OCI-LY3 (cell line): Measurements from ENCODE around the gene KRT36.

ENCODE experiments used
- H2AFZ ChIP-seq: fragments of 200-600, 300-600 bp; shearing (Covaris generic); 2 replicates; pipeline ENCODE4 v1.6.0; 2014; ENCODE audit warnings: antibody characterized with exemption, low read depth, low read length
- H3K27ac ChIP-seq: fragments of 200-600, 300-600 bp; sonication (generic); 2 replicates; pipeline ENCODE4 v1.5.1; 2014; ENCODE audit warnings: mild to moderate bottlenecking, low read length, moderate library complexity, mixed read lengths
- H3K27me3 ChIP-seq: fragments of 200-600, 300-600 bp; sonication (generic); 2 replicates; pipeline ENCODE4 v1.6.1; 2014; ENCODE audit warnings: low read depth, low read length, mixed read lengths
- H3K36me3 ChIP-seq: fragments of 200-600, 300-600 bp; sonication (generic); replicated peaks from 2 replicates; pipeline ENCODE3; 2014; ENCODE audit warnings: low read depth, low read length, mixed read lengths
- H3K4me1 ChIP-seq: fragments of 300-600, 200-600 bp; sonication (generic); 2 replicates; pipeline ENCODE4 v1.6.1; 2014; ENCODE audit warnings: low read length, mixed read lengths
- H3K4me2 ChIP-seq: fragments of 200-600, 300-600 bp; sonication (generic); 2 replicates; pipeline ENCODE4 v1.6.1; 2014; ENCODE audit warnings: low read length, mixed read lengths
- H3K4me3 ChIP-seq: fragments of 300-600, 200-600 bp; sonication (generic); 2 replicates; pipeline ENCODE4 v1.5.1; 2014; ENCODE audit warnings: antibody characterized with exemption, mild to moderate bottlenecking, low read length, moderate library complexity
- H3K79me2 ChIP-seq: fragments of 300-600, 200-600 bp; shearing (Covaris generic); 2 replicates; pipeline ENCODE4 v1.6.1; 2014; ENCODE audit warnings: mild to moderate bottlenecking, low read length, mixed read lengths
- H3K9ac ChIP-seq: fragments of 300-600, 200-600 bp; shearing (Covaris generic); 2 replicates; pipeline ENCODE4 v1.6.0; 2014; ENCODE audit warnings: mild to moderate bottlenecking, low read length, moderate library complexity
- H3K9me3 ChIP-seq: fragments of 200-600, 300-600 bp; shearing (Covaris generic); 2 replicates; pipeline ENCODE4 v1.6.1; 2014; ENCODE audit warnings: low read length, mixed read lengths; ENCODE audit not compliant: insufficient read depth
- H4K20me1 ChIP-seq: fragments of 200-600, 300-600 bp; sonication (generic); 2 replicates; pipeline ENCODE4 v1.6.1; 2016; ENCODE audit warnings: low read length, mixed read lengths; ENCODE audit not compliant: insufficient read depth
- EZH2phosphoT487 ChIP-seq: fragments of 200-600 bp; shearing (Covaris generic); IDR thresholded peaks from 2 replicates; pipeline ENCODE4 v1.6.1; 2018; ENCODE audit warnings: antibody characterized with exemption, mixed run types, low read depth
- TF ChIP-seq, protein P1 (sequence below): fragments of 200-600, 300-600 bp; sonication (generic); IDR thresholded peaks from 2 replicates; pipeline ENCODE4 v1.5.1; 2014; ENCODE audit warnings: antibody characterized with exemption, low read length, low read depth

Gene KRT36

DNA sequence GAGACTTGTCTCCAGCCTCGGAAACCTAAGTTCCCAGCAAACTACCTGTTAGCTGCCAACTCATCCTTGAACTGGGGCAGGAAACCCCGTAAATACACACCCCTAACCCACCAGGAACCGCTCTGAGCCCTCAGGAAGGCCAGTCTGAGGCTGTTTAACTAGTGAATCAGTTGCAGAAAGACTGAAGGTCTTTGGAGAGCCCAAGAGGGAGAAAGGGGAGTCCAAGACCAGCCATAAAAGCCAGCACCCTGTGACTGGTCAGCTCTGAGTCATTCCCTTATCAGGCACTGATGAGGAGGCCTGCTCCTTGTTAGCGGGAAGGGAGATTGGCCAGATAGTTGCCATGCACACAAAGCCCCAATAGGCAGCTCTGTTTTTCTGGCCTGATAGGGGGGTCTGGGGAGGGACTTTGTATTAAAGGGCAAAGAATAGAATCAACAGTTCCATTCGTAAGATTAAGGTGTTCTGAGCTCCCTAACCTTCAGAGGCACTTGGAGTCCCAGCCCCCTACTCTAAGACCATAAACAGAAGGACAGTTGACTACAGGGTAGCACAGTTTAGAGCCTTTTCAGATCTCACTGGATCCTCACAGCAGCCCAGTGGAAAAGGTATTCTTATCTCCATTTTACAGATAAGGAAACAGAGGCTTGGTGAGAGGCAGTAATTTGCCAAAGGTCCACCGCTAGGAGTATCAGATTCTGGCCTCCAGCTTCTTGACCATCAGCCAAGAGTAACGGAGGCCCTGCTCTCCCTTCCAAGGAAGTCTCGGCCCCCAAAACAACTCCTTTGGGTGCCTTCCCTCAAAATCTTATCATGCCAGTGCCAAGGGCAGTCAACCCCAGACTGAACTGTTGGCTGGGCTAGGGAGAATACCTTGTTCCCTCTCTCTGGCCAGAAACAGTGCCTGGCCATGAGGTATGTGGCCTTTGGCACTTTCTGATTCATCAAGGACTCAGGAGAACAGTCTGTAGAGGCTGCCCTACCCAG, 40.6 kb upstream of the KRT36 start:
- Histone ChIP-seq H3K79me2 (no peaks in the 10 kb centered on the region), H3K27me3 (peaks cover 22% of the 10 kb centered on the region; the same call in 1 of the 2 replicates), H3K9me3 (no peaks in the 10 kb centered on the region), H3K4me1 (no peaks in the 10 kb centered on the region), H3K9ac (no peak overlapping the region), H3K36me3 (no peaks in the 10 kb centered on the region), H3K4me3 (no peak overlapping the region), H2AFZ (no peak overlapping the region), H3K27ac (no peak overlapping the region), H3K4me2 (no peak overlapping the region), H4K20me1 (no peaks in the 10 kb centered on the region)
- TF ChIP-seq, protein P1, sequence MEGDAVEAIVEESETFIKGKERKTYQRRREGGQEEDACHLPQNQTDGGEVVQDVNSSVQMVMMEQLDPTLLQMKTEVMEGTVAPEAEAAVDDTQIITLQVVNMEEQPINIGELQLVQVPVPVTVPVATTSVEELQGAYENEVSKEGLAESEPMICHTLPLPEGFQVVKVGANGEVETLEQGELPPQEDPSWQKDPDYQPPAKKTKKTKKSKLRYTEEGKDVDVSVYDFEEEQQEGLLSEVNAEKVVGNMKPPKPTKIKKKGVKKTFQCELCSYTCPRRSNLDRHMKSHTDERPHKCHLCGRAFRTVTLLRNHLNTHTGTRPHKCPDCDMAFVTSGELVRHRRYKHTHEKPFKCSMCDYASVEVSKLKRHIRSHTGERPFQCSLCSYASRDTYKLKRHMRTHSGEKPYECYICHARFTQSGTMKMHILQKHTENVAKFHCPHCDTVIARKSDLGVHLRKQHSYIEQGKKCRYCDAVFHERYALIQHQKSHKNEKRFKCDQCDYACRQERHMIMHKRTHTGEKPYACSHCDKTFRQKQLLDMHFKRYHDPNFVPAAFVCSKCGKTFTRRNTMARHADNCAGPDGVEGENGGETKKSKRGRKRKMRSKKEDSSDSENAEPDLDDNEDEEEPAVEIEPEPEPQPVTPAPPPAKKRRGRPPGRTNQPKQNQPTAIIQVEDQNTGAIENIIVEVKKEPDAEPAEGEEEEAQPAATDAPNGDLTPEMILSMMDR = no peak
- no peak for TF ChIP-seq EZH2phosphoT487

DNA sequence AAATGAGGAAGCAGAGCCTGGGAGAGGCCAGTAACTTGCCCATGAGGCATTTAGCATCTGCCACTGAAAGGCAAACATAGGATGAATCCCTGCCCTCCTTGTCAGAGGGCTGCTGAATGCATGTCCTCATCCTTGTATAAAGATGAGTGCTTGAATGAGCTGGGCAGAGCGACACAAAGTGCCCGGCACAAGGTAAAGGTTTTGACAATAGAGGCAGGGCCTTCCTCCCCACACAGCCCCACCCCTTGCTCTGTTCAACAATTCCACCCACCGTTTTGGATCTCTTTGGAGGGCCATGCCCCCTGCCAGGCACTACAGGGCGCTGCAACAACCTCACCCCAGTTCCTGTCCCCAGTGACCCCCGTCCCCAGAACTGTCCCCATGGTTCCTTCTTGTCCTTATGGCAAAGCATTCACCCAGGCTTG, 39.8 kb upstream of the KRT36 start:
- Histone ChIP-seq H2AFZ (no peak overlapping the region), H3K9ac (no peak overlapping the region), H3K27ac (no peak overlapping the region), H3K4me3 (no peak overlapping the region), H3K4me1 (no peaks in the 10 kb centered on the region), H3K27me3 (peaks cover 22% of the 10 kb centered on the region; the same call in 1 of the 2 replicates), H3K9me3 (no peaks in the 10 kb centered on the region), H3K4me2 (no peak overlapping the region), H3K36me3 (no peaks in the 10 kb centered on the region), H3K79me2 (no peaks in the 10 kb centered on the region), H4K20me1 (no peaks in the 10 kb centered on the region)
- TF ChIP-seq, protein P1 = no peak
- no peak for TF ChIP-seq EZH2phosphoT487

DNA sequence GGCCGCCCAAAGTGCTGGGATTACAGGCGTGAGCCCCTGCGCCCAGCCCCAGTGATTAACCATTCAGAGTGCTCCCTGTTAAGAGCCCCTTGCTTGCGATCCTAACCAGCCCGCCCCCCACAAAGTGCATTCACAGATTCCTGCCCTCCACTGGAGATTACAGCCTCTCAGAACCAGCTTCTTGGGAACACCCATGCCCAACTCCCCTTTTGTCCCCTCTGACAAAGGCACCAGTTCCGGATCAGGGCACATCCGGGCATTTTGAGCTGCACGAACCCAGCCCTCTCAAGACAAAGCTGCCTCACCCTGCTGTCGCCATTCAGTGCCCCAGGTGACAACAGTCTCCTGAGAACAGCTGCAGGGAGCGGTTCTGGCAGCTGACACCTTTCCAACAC, 39.2 kb upstream of the KRT36 start:
- Histone ChIP-seq H3K27ac (no peak overlapping the region), H3K4me3 (no peak overlapping the region), H3K9ac (no peak overlapping the region), H4K20me1 (no peaks in the 10 kb centered on the region), H3K9me3 (no peaks in the 10 kb centered on the region), H3K4me2 (no peak overlapping the region), H3K79me2 (no peaks in the 10 kb centered on the region), H3K4me1 (no peaks in the 10 kb centered on the region), H2AFZ (no peak overlapping the region), H3K36me3 (no peaks in the 10 kb centered on the region), H3K27me3 (peaks cover 22% of the 10 kb centered on the region; the same call in 1 of the 2 replicates)
- no peak for TF ChIP-seq EZH2phosphoT487
- TF ChIP-seq, protein P1 = no peak
